B cell (primary cell): ENCODE results near the gene ERN2. TPM values are rescaled to one million over a fixed set of nuclear protein-coding genes. Genes with fewer than 3 reads are reported as not detected.
A peak's percentile ranks its signal among the peaks of the same experiment; 100 is the strongest.

Experiments
- ATAC-seq: fragments of 200-7000 bp; cut with Tn5 transposase; one replicate; pipeline ENCODE4 v1.10.0; 2021; ENCODE audit warnings: low read depth, mild to moderate bottlenecking, moderate number of reproducible peaks, moderate library complexity
- CTCF ChIA-PET: fragments of 350-600 bp; sonication (Branson Sonifier 250); formaldehyde crosslinking; loops from one replicate; lab custom pipeline; 2021; ENCODE audit warnings: antibody characterized with exemption, inconsistent platforms; lab: Charles Lee
- POLR2A ChIA-PET: fragments of 350-600 bp; sonication (Branson Sonifier 250); formaldehyde crosslinking; loops from one replicate; lab custom pipeline; 2021; ENCODE audit warnings: antibody characterized with exemption; lab: Charles Lee
- DNase-seq: peaks from one replicate; pipeline ENCODE4 v3.0.0; 2013
- H2AFZ ChIP-seq: 2 replicates; pipeline ENCODE4 v1.6.1; 2012; ENCODE audit warnings: mild to moderate bottlenecking, low read depth, low read length; ENCODE audit not compliant: insufficient read depth, poor library complexity, severe bottlenecking
- H3K27ac ChIP-seq, 2 donors: 1 replicate in 1 of 2; 2 replicates in 1 of 2; pipeline ENCODE4 v1.5.1; 2012 to 2013; ENCODE audit warnings: low read length in 2 of 2, mild to moderate bottlenecking in 2 of 2, moderate library complexity in 1 of 2
- H3K27me3 ChIP-seq, 4 experiments: fragments of 200-600 bp in 1 of 4; sonication (generic) in 1 of 4; replicated peaks in 1 of 4; 1 replicate in 2 of 4; 2 replicates in 2 of 4; pipeline versions ENCODE4 v1.6.1 to v1.7.0; 2013 to 2016; ENCODE audit warnings: low read length in 3 of 4, mild to moderate bottlenecking in 2 of 4, mixed read lengths in 1 of 4, moderate library complexity in 1 of 4; ENCODE audit not compliant: insufficient read depth in 4 of 4, control insufficient read depth in 3 of 4; ENCODE audit errors: control extremely low read depth in 1 of 4
- H3K36me3 ChIP-seq, 2 experiments: replicated peaks in 1 of 2; 1 replicate in 1 of 2; 2 replicates in 1 of 2; pipeline versions ENCODE4 v1.6.1 to v1.7.1; 2013; ENCODE audit warnings: low read length in 1 of 2; ENCODE audit not compliant: insufficient read depth in 2 of 2, control insufficient read depth in 1 of 2; ENCODE audit errors: control extremely low read depth in 1 of 2, extremely low read depth in 1 of 2
- H3K4me1 ChIP-seq, 2 donors: fragments of 200-600 bp in 1 of 2; sonication (generic) in 1 of 2; 1 replicate in 1 of 2; 2 replicates in 1 of 2; pipeline versions ENCODE4 v1.5.1 to v1.6.1; 2013 to 2017; ENCODE audit warnings: low read length in 2 of 2; ENCODE audit not compliant: control insufficient read depth in 2 of 2, insufficient read depth in 2 of 2
- H3K4me2 ChIP-seq: replicated peaks from 2 replicates; pipeline ENCODE3; 2012; ENCODE audit warnings: mild to moderate bottlenecking, low read depth, low read length; ENCODE audit not compliant: poor library complexity, severe bottlenecking
- H3K4me3 ChIP-seq, 5 experiments: fragments of 200-600 bp in 1 of 5; sonication (generic) in 1 of 5; 1 replicate in 3 of 5; 2 replicates in 2 of 5; pipeline versions ENCODE4 v1.5.1 to v1.7.0; 2011 to 2016; ENCODE audit warnings: low read length in 4 of 5, mild to moderate bottlenecking in 4 of 5, low read depth in 2 of 5, control low read depth in 1 of 5, moderate library complexity in 1 of 5; ENCODE audit not compliant: insufficient read depth in 1 of 5; ENCODE audit errors: control extremely low read depth in 1 of 5, extremely low read depth in 1 of 5
- H3K79me2 ChIP-seq: fragments of 200-600 bp; sonication (generic); one replicate; pipeline ENCODE4 v1.6.0; 2016; ENCODE audit warnings: low read length; ENCODE audit not compliant: control insufficient read depth, insufficient read depth
- H3K9ac ChIP-seq: fragments of 200-600 bp; sonication (generic); 2 replicates; pipeline ENCODE4 v1.6.1; 2017; ENCODE audit warnings: mild to moderate bottlenecking, low read length, moderate library complexity
- H3K9me3 ChIP-seq, 3 donors: one replicate each; pipeline versions ENCODE4 v1.6.1 to v1.7.1; 2013; ENCODE audit warnings: low read length in 2 of 3; ENCODE audit not compliant: control insufficient read depth in 2 of 3, insufficient read depth in 1 of 3; ENCODE audit errors: control extremely low read depth in 1 of 3
- H4K20me1 ChIP-seq: 2 replicates; pipeline ENCODE4 v1.6.0; 2012; ENCODE audit warnings: mild to moderate bottlenecking, low read length; ENCODE audit not compliant: insufficient read depth, control insufficient read depth, poor library complexity, severe bottlenecking
- H3K27ac Mint-ChIP-seq: one replicate; pipeline ENCODE4 v1.8.0; 2021; ENCODE audit warnings: mixed read lengths
- H3K27me3 Mint-ChIP-seq: one replicate; pipeline ENCODE4 v1.8.0; 2021; ENCODE audit warnings: mixed read lengths
- H3K4me1 Mint-ChIP-seq: one replicate; pipeline ENCODE4 v1.8.0; 2021; ENCODE audit warnings: mixed read lengths
- H3K4me3 Mint-ChIP-seq: one replicate; pipeline ENCODE4 v1.8.0; 2021; ENCODE audit warnings: mixed read lengths
- H3K9me3 Mint-ChIP-seq: one replicate; pipeline ENCODE4 v1.8.0; 2022; ENCODE audit warnings: mixed read lengths; ENCODE audit not compliant: insufficient read depth
- CTCF ChIP-seq: fragments of 200-600 bp; IDR thresholded peaks from one replicate; pipeline ENCODE4 v1.8.0; 2022; ENCODE audit warnings: antibody characterized with exemption, mild to moderate bottlenecking
- EZH2 ChIP-seq: IDR thresholded peaks from 2 replicates; pipeline ENCODE4 v1.6.1; 2012; ENCODE audit warnings: borderline replicate concordance, low read depth, mild to moderate bottlenecking, moderate library complexity, low read length; ENCODE audit not compliant: insufficient read depth, poor library complexity, severe bottlenecking
- WGBS: methylation state at CpG from one replicate; pipeline ENCODE4 v1.1.5; 2013; ENCODE audit warnings: missing lambda C conversion rate; ENCODE audit not compliant: insufficient coverage; 5-methylcytosine and 5-hydroxymethylcytosine counted together
- intact Hi-C: fragments of 100-400 bp; cut with micrococcal nuclease; formaldehyde crosslinking; loops from one replicate; pipeline ENCODE4 v1.10.0; 2022
- polyA plus RNA-seq: library from polyadenylated mRNA; depleted of rRNA; stranded (reverse); fragments of >200 nt; gene quantifications from 2 replicates; pipeline ENCODE4 v1.2.3, GENCODE V29; 2012
- total RNA-seq, 2 donors: library from RNA; stranded (reverse); fragments of 120-200 nt in 1 of 2; gene quantifications; 1 replicate in 1 of 2; 2 replicates in 1 of 2; pipeline versions ENCODE4 v1.2.3 to v1.2.4, GENCODE V29; 2013 to 2022

The ERN2 gene
- total and polyA plus RNA-seq, 2 donors (not counting 1 experiment from before 2014, with no cell fraction given): not detected

GRCh38 chr16:23679274-23679985 is 33.6 kb downstream of the ERN2 start:
- Histone ChIP-seq H3K36me3 (peaks cover 0 to 2% of the 10 kb centered on the region in 2 experiments), H3K27me3 (peaks cover 0 to 13% (median 3%) of the 10 kb centered on the region in 4 experiments), H4K20me1 (no peaks in the 10 kb centered on the region), H3K79me2 (peaks cover 19% of the 10 kb centered on the region), H3K27ac (no peak overlapping the region), H3K4me1 (peaks cover 12 to 15% of the 10 kb centered on the region in 2 donors), H3K9me3 (no peaks in the 10 kb centered on the region), H3K4me2 (peak overlapping the region; percentile 97), H2AFZ (peak overlapping the region; percentile 77), H3K4me3 (peak overlapping the region; percentile 24 to 73 (median 64)), H3K9ac (peak overlapping the region; percentile 79)
- no peaks in the 10 kb centered on the region for H3K27me3 Mint-ChIP-seq
- ChIA-PET CTCF (interaction anchor here (1.2 to 2.7 kb wide), 2 partner anchors 10 to 48 kb away, joined by 3 to 9 read pairs; no protein-coding TSS in a partner anchor), POLR2A (interaction anchor here (0.5 kb wide), 1 partner anchor 502 kb away, joined by 3 read pairs; no protein-coding TSS in a partner anchor)
- peak overlapping the region; percentile 90 for H3K4me3 Mint-ChIP-seq
- DNase-seq (peak; percentile 31), ATAC-seq (no peak)
- WGBS: 10% methylated on average over 22 of the region's 24 CpGs
- H3K27ac Mint-ChIP-seq: no peak overlapping the region
- H3K9me3 Mint-ChIP-seq: no peaks in the 10 kb centered on the region
- peaks cover 17% of the 10 kb centered on the region for H3K4me1 Mint-ChIP-seq
- no peak for TF ChIP-seq EZH2
- no peak for TF ChIP-seq CTCF
- intact Hi-C loops: no loop called here
